HEK293 (cell line): ENCODE measurements around the gene XNDC1N.

ENCODE experiments used
- CTCF ChIA-PET: fragments of 350-600 bp; formaldehyde crosslinking; extraction: SDS; loops from one replicate; lab custom pipeline; 2021; ENCODE audit warnings: antibody characterized with exemption; lab: Yijun Ruan, JAX
- POLR2A ChIA-PET: fragments of 300-600 bp; formaldehyde crosslinking; extraction: SDS; loops from one replicate; lab custom pipeline; 2020; ENCODE audit warnings: antibody characterized with exemption, inconsistent platforms; lab: Yijun Ruan, JAX
- H3K27ac ChIP-seq: fragments of 200-500 bp; sonication (Bioruptor generic); 2 replicates; pipeline ENCODE4 v1.5.1; 2014; ENCODE audit warnings: low read depth, low read length, control low read depth, inconsistent platforms; ENCODE audit errors: extremely low read depth
- H3K36me3 ChIP-seq, 2 experiments: fragments of 200-500 bp in 1 of 2; sonication (Bioruptor generic) in 1 of 2; 1 replicate in 1 of 2; 2 replicates in 1 of 2; pipeline ENCODE4 v1.5.1; 2014 to 2017; ENCODE audit warnings: inconsistent platforms in 2 of 2, low read length in 2 of 2; ENCODE audit not compliant: control insufficient read depth in 2 of 2, insufficient read depth in 1 of 2
- H3K4me1 ChIP-seq: fragments of 200-500 bp; sonication (Bioruptor generic); 2 replicates; pipeline ENCODE4 v1.5.1; 2014; ENCODE audit warnings: mild to moderate bottlenecking, low read length, inconsistent platforms; ENCODE audit not compliant: control insufficient read depth, insufficient read depth
- H3K4me3 ChIP-seq: 2 replicates; pipeline ENCODE4 v1.5.1; 2011; ENCODE audit warnings: low read depth, mild to moderate bottlenecking, control low read depth, low read length, moderate library complexity
- H3K9me3 ChIP-seq: fragments of 200-500 bp; sonication (Bioruptor generic); 2 replicates; pipeline ENCODE4 v1.5.1; 2014; ENCODE audit warnings: low read depth, low read length, inconsistent platforms; ENCODE audit not compliant: control insufficient read depth, insufficient read depth
- TSHZ1 ChIP-seq: fragments of 450-650 bp; formaldehyde crosslinking; IDR thresholded peaks from 2 replicates; pipeline ENCODE4 v1.5.1; 2016; ENCODE audit warnings: missing biosample characterization, missing genetic modification characterization, borderline replicate concordance
- YY1 ChIP-seq: fragments of 450-650 bp; formaldehyde crosslinking; IDR thresholded peaks from 2 replicates; pipeline ENCODE4 v1.5.1; 2018; ENCODE audit warnings: missing biosample characterization, missing genetic modification characterization
- ZBTB48 ChIP-seq: fragments of 450-650 bp; formaldehyde crosslinking; IDR thresholded peaks from 2 replicates; pipeline ENCODE4 v1.5.1; 2016; ENCODE audit warnings: missing biosample characterization, missing genetic modification characterization
- ZFP69B ChIP-seq: fragments of 450-650 bp; formaldehyde crosslinking; IDR thresholded peaks from 2 replicates; pipeline ENCODE4 v1.5.1; 2016; ENCODE audit warnings: missing biosample characterization, missing genetic modification characterization
- ZNF18 ChIP-seq: fragments of 450-650 bp; formaldehyde crosslinking; IDR thresholded peaks from 2 replicates; pipeline ENCODE4 v1.5.1; 2016; ENCODE audit warnings: missing biosample characterization, missing genetic modification characterization
- ZNF280D ChIP-seq: fragments of 450-650 bp; formaldehyde crosslinking; IDR thresholded peaks from 2 replicates; pipeline ENCODE4 v1.5.1; 2016; ENCODE audit warnings: missing biosample characterization, missing genetic modification characterization
- ZNF292 ChIP-seq: fragments of 450-650 bp; formaldehyde crosslinking; IDR thresholded peaks from 2 replicates; pipeline ENCODE4 v1.5.1; 2016; ENCODE audit warnings: low read depth, missing biosample characterization, missing genetic modification characterization, borderline replicate concordance
- ZNF302 ChIP-seq: fragments of 450-650 bp; formaldehyde crosslinking; IDR thresholded peaks from 2 replicates; pipeline ENCODE4 v1.5.1; 2016; ENCODE audit warnings: missing biosample characterization, missing genetic modification characterization, low read depth
- ZNF341 ChIP-seq: fragments of 450-650 bp; formaldehyde crosslinking; IDR thresholded peaks from 2 replicates; pipeline ENCODE4; 2016; ENCODE audit warnings: low read depth, missing biosample characterization, missing genetic modification characterization
- ZNF37A ChIP-seq: fragments of 450-650 bp; IDR thresholded peaks from 2 replicates; pipeline ENCODE4 v1.5.1; 2018; ENCODE audit warnings: missing biosample characterization, missing genetic modification characterization
- ZNF639 ChIP-seq: fragments of 450-650 bp; formaldehyde crosslinking; IDR thresholded peaks from 2 replicates; pipeline ENCODE4 v1.5.1; 2016; ENCODE audit warnings: missing biosample characterization, missing genetic modification characterization
- ZNF660 ChIP-seq: fragments of 450-650 bp; IDR thresholded peaks from 2 replicates; pipeline ENCODE4 v1.5.1; 2018; ENCODE audit warnings: missing biosample characterization, mild to moderate bottlenecking, missing genetic modification characterization
- ZSCAN30 ChIP-seq: fragments of 450-650 bp; IDR thresholded peaks from 2 replicates; pipeline ENCODE4 v1.5.1; 2018; ENCODE audit warnings: missing biosample characterization, mild to moderate bottlenecking, missing genetic modification characterization, moderate library complexity
- TF ChIP-seq, protein P1 (sequence below): fragments of 450-650 bp; formaldehyde crosslinking; IDR thresholded peaks from 2 replicates; pipeline ENCODE4 v1.5.1; 2016; ENCODE audit warnings: missing biosample characterization, missing genetic modification characterization
- TF ChIP-seq, protein P2 (sequence below): fragments of 450-650 bp; formaldehyde crosslinking; IDR thresholded peaks from 2 replicates; pipeline ENCODE4 v1.5.1; 2017; ENCODE audit warnings: missing biosample characterization, missing genetic modification characterization

Gene XNDC1N

DNA sequence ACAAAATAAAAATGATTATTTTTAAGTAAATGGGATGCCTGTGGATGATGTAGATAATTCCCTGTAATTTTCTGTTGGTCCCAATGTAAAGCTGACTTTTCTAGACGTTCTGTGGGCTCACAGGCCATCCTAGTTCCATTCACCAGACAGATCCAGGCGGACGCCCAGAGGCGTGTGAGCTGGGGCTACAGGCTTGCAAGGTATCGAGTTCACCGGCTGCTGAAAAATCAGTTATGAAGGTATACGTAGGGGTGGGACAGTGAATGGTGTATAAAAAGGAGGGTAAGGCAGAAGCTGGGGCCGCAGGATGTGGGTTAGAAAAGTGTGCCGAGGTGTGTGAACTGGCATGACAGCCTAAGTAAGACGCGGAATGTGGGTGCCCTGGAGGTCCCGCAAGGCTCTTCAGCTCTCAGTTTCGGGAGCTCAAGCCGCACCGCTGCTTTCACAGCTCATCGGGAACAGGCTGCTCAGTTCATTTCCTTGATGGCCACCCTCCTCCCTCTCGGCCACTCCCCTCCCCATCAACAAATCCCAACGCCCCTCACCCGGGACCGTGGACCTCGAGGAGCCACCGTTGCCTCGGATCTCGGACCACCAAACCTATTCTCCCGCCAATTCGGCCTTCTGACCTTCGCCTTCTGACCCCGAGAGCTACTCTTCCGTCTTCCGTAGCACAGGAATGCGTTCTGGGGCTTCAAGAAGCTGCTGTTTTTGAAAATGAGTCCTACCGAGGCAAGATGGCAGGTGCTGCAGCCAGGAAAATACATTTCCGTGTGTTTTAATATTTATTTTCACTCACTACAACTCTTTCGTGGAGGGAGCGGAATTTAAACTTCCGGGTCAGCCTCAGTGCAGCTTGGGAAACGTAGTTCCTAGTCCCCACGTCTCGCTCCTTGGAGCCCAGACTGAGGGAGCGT is at the start of gene XNDC1N (continued):
- TF ChIP-seq ZNF639 (tag by site-specific recombination) (no peak), ZNF18 (peak; percentile 77), ZNF292 (tag by site-specific recombination) (no peak), ZSCAN30 (tag by site-specific recombination) (no peak), TSHZ1 (tag by site-specific recombination) (no peak), ZNF302 (tag by site-specific recombination) (no peak), ZNF341 (tag by site-specific recombination) (no peak), ZFP69B (tag by site-specific recombination) (no peak), ZNF660 (tag by site-specific recombination) (no peak)
- TF ChIP-seq, protein P1, sequence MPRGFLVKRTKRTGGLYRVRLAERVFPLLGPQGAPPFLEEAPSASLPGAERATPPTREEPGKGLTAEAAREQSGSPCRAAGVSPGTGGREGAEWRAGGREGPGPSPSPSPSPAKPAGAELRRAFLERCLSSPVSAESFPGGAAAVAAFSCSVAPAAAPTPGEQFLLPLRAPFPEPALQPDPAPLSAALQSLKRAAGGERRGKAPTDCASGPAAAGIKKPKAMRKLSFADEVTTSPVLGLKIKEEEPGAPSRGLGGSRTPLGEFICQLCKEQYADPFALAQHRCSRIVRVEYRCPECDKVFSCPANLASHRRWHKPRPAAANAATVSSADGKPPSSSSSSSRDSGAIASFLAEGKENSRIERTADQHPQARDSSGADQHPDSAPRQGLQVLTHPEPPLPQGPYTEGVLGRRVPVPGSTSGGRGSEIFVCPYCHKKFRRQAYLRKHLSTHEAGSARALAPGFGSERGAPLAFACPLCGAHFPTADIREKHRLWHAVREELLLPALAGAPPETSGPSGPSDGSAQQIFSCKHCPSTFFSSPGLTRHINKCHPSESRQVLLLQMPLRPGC (tag by site-specific recombination), result peak; percentile 45; the same call in 1 of the 2 replicates
- TF ChIP-seq, protein P2, sequence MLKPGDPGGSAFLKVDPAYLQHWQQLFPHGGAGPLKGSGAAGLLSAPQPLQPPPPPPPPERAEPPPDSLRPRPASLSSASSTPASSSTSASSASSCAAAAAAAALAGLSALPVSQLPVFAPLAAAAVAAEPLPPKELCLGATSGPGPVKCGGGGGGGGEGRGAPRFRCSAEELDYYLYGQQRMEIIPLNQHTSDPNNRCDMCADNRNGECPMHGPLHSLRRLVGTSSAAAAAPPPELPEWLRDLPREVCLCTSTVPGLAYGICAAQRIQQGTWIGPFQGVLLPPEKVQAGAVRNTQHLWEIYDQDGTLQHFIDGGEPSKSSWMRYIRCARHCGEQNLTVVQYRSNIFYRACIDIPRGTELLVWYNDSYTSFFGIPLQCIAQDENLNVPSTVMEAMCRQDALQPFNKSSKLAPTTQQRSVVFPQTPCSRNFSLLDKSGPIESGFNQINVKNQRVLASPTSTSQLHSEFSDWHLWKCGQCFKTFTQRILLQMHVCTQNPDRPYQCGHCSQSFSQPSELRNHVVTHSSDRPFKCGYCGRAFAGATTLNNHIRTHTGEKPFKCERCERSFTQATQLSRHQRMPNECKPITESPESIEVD, result no peak

- CTCF ChIA-PET, result interaction anchor here (0.6 to 3.9 kb wide), 53 partner anchors 9 to 464 kb away, joined by 3 to 39 read pairs (median 4); no protein-coding TSS in a partner anchor
- no peak overlapping the region for H3K27ac ChIP-seq
- no peak overlapping the region for H3K4me3 ChIP-seq
- H3K36me3 ChIP-seq, result peaks cover 0 to 41% of the 10 kb centered on the region in 2 experiments; a peak in 1 of 3 replicates
- H3K4me1 ChIP-seq, result no peaks in the 10 kb centered on the region
- POLR2A ChIA-PET, result no interaction called here
- no peaks in the 10 kb centered on the region for H3K9me3 ChIP-seq
- TF ChIP-seq, protein P1 (tag by site-specific recombination), result no peak
- no peak for TF ChIP-seq ZNF37A
- TF ChIP-seq YY1 (tag by site-specific recombination), result no peak
- no peak for TF ChIP-seq ZBTB48 (tag by site-specific recombination)
- TF ChIP-seq ZNF280D (tag by site-specific recombination), result no peak
Measured at GRCh38 chr11:71977743-71978418, 49.5 kb upstream of the XNDC1N start.
